ENCODE data around the gene H2BK1.

The H2BK1 gene

DNA sequence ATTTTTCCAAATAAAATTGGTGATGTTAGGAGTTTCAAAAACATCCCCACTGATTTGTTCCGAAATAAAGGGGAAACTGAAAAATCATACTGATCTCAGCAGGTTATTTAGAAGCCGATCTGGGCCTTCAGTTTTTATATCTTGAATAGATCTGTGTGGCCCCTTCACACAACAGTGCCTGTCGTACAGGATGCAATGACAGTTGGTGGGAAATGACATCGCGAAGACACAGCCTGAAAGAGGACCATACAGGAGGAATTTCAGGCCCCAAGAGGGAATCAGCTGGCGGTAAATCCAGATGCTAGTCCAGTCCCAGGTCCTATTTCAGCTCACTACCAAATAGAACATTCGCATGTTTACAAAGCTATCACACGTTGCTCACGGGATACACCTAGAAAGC lies 3.0 kb downstream of the H2BK1 start:
- peaks cover under 1 to 16% (median 9%) of the 10 kb centered on the region in 11 experiments; a peak in 19 of 22 replicates for H3K36me3 ChIP-seq
- peak overlapping the region in 10 of 11 experiments; percentile 7 to 70 (median 62); a peak in 18 of 22 replicates for H3K4me2 ChIP-seq
- H4K20me1 ChIP-seq, result peaks cover 0 to 48% (median 20%) of the 10 kb centered on the region in 11 experiments; a peak in 16 of 22 replicates
- H3K27ac ChIP-seq, result no peak overlapping the region
- no peak for TF ChIP-seq Cebpa-rat (IDR thresholded peaks at IDR 0.05)
- H3K9me3 ChIP-seq (replicated peaks in 1 of 11), result no peaks in the 10 kb centered on the region
- H3K27me3 ChIP-seq, result peaks cover 0 to 27% (median 14%) of the 10 kb centered on the region in 11 experiments; a peak in 12 of 22 replicates
- peaks cover 0 to 24% (median 18%) of the 10 kb centered on the region in 10 experiments; a peak in 16 of 20 replicates for H3K4me1 ChIP-seq
- H3K9ac ChIP-seq, result 0 out of 22 replicates have a peak overlapping the region, but pooled peaks of 1 of the 11 experiments have one; percentile 12
- H3K4me3 ChIP-seq, result no peak overlapping the region

DNA sequence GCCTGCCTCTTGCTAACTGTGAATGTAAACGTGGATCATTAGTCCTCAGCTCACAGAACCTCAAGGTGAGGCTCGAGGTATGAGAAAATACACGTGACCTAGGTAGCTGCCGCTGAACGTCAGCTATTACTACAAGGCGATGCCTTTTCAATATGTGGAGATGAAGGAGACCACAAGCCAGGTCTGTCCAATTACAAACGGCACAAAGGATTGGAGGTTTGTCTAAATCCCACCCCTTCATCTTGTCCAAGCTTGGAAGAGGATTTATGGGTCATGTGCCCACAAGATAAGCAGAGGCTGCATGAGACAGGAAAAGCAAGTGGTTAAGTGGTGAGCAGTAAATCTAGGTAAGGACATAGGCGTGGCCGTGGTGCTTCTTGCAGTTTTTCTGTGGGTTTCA lies 3.4 kb downstream of the H2BK1 start:
- H3K9me3 ChIP-seq (replicated peaks in 1 of 11), result no peaks in the 10 kb centered on the region
- H3K4me2 ChIP-seq, result peak overlapping the region in 9 of 11 experiments; percentile 7 to 70 (median 64); a peak in 17 of 22 replicates
- H3K4me3 ChIP-seq, result no peak overlapping the region
- H3K27me3 ChIP-seq, result peaks cover 0 to 30% (median 14%) of the 10 kb centered on the region in 11 experiments; a peak in 12 of 22 replicates
- H3K4me1 ChIP-seq, result peaks cover 0 to 24% (median 18%) of the 10 kb centered on the region in 10 experiments; a peak in 16 of 20 replicates
- peaks cover 0 to 12% (median 5%) of the 10 kb centered on the region in 11 experiments; a peak in 12 of 22 replicates for H3K36me3 ChIP-seq
- peaks cover 0 to 44% (median 16%) of the 10 kb centered on the region in 11 experiments; a peak in 12 of 22 replicates for H4K20me1 ChIP-seq
- 0 out of 22 replicates have a peak overlapping the region, but pooled peaks of 1 of the 11 experiments have one; percentile 12 for H3K9ac ChIP-seq
- H3K27ac ChIP-seq, result no peak overlapping the region
- no peak for TF ChIP-seq Cebpa-rat (IDR thresholded peaks at IDR 0.05)

DNA sequence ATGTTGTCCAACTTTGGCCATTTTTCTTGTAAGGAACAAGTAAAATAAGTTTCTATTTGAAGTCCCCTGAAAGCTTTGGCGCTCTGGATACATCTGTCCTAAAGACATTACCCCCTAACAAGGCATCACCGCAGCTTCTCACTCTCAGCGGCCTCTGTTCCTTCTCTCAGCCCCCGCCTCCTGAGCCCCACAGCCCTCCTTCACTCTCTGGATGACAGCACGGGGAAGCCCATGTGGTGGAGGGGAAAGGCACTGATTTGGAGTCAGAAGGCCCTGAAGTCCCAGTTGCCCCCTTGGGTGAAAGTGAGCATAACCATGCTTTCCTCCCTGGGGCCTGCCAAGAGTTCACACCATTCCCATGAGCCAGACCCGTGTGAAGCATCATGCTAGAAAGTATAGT lies 4.6 kb downstream of the H2BK1 start:
- Histone ChIP-seq H3K27ac (no peak overlapping the region), H3K27me3 (peaks cover 0 to 33% (median 21%) of the 10 kb centered on the region in 11 experiments; a peak in 12 of 22 replicates)

DNA sequence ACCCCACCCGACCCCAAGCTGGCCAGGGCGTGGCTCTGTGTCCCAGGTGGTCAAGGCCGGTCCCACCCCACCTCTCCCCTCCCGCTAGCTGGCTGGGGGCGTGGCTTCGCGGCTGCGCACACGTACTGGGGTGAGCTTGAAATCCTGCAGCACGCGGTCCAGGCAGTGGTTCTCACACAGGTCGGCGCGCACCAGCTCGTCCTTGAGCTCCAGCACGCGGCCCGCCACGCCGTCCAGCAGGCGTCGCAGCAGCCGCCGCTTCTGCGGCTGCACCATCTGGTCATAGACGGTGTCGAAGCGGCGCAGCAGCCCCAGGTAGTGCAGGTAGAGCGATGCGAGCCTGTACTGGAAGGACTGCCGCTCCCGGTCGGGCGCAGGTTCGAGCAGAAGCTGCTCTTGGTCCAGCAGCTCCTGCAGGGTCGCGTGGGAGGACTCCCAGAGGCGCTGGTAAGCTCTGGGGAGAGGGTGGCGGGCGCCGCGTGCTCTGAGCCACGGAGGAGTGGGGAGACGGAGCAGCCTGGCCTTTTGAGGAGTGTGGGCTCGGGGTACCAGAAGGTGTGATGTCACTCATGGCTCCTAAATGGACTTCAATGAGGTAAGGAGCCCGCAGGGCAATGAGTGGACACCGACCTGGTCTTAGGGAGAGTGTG lies 5.8 kb downstream of the H2BK1 start:
- H3K27me3 ChIP-seq, result peaks cover 0 to 33% (median 21%) of the 10 kb centered on the region in 11 experiments; a peak in 12 of 22 replicates
- no peaks in the 10 kb centered on the region for H3K36me3 ChIP-seq

More for the DNA sequence above, 4.6 kb downstream of the H2BK1 start:
- Histone ChIP-seq H3K9me3 (replicated peaks in 1 of 11) (no peaks in the 10 kb centered on the region), H3K4me1 (peaks cover 0 to 24% (median 18%) of the 10 kb centered on the region in 10 experiments; a peak in 16 of 20 replicates), H3K4me3 (no peak overlapping the region), H3K9ac (no peak overlapping the region), H3K4me2 (peak overlapping the region in 1 of 11 experiments; percentile 8; a peak in 2 of 22 replicates), H4K20me1 (peaks cover 0 to 32% (median 4%) of the 10 kb centered on the region in 11 experiments; a peak in 10 of 22 replicates), H3K36me3 (peaks cover 0 to 2% (median 0%) of the 10 kb centered on the region in 11 experiments; a peak in 1 of 22 replicates)
- TF ChIP-seq Cebpa-rat (IDR thresholded peaks at IDR 0.05), result no peak

DNA sequence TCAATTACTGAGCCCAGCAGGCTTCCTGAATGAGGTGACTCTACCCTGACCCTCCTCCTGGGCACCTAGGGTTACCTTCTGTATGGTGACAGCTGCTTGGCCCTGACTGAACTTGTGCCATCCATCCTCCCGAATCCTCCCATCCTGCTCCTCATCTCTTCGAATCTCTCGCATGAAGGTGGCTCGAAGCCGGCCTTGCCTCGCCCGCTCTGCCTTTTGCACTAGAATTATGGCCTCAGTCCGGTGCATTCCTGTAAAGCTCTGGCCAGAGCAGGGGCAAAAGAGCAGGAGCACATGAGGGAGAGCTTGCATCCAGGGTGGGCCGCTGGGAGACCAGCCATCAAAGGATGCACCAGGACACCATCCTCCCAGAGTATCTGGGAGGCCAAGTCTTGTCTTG lies 7.5 kb downstream of the H2BK1 start:
- Histone ChIP-seq H3K4me1 (peaks cover 0 to 22% (median 15%) of the 10 kb centered on the region in 10 experiments; a peak in 16 of 20 replicates), H3K4me2 (no peak overlapping the region), H3K27me3 (peaks cover 4 to 43% (median 22%) of the 10 kb centered on the region in 11 experiments; a peak in 13 of 22 replicates), H3K36me3 (no peaks in the 10 kb centered on the region), H4K20me1 (peaks cover 0 to 17% (median 0%) of the 10 kb centered on the region in 11 experiments; a peak in 6 of 22 replicates), H3K4me3 (no peak overlapping the region), H3K27ac (no peak overlapping the region), H3K9me3 (replicated peaks in 1 of 11) (no peaks in the 10 kb centered on the region), H3K9ac (no peak overlapping the region)
- no peak for TF ChIP-seq Cebpa-rat (IDR thresholded peaks at IDR 0.05)

More for the DNA sequence above, 5.8 kb downstream of the H2BK1 start:
- Histone ChIP-seq H3K9ac (no peak overlapping the region), H3K27ac (no peak overlapping the region), H3K9me3 (replicated peaks in 1 of 11) (no peaks in the 10 kb centered on the region), H4K20me1 (peaks cover 0 to 20% (median 0%) of the 10 kb centered on the region in 11 experiments; a peak in 7 of 22 replicates), H3K4me3 (no peak overlapping the region), H3K4me2 (no peak overlapping the region), H3K4me1 (peaks cover 0 to 24% (median 18%) of the 10 kb centered on the region in 10 experiments; a peak in 16 of 20 replicates)
- TF ChIP-seq Cebpa-rat (IDR thresholded peaks at IDR 0.05), result no peak

DNA sequence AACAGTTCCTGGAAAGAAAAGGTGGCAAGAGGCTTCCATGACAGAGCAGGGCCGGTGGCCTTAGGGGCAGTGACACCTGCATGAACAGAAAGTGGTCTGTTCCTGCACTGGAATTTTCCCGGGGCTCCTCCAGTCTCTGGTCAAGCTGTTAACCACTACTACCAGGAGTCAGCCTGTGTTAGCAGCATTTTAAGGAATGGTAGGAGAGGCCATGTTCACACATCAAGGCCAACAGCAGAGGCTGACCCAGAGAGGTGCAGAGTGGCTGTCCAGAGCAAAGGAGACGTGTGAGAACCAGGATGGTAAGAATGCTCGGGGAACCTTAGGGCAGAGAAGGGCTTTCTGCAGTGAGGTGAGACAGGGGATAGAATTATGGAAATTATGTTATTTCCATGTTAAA lies 8.5 kb downstream of the H2BK1 start:
- Histone ChIP-seq H3K27ac (no peak overlapping the region), H3K4me3 (no peak overlapping the region), H3K4me1 (peaks cover 0 to 11% (median 4%) of the 10 kb centered on the region in 10 experiments; a peak in 14 of 20 replicates), H3K27me3 (peaks cover 8 to 50% (median 33%) of the 10 kb centered on the region in 11 experiments; a peak in 17 of 22 replicates), H4K20me1 (peaks cover 0 to 8% (median 0%) of the 10 kb centered on the region in 11 experiments; a peak in 2 of 22 replicates), H3K9ac (no peak overlapping the region), H3K4me2 (no peak overlapping the region), H3K36me3 (no peaks in the 10 kb centered on the region), H3K9me3 (replicated peaks in 1 of 11) (no peaks in the 10 kb centered on the region)
- TF ChIP-seq Cebpa-rat (IDR thresholded peaks at IDR 0.05), result no peak

DNA sequence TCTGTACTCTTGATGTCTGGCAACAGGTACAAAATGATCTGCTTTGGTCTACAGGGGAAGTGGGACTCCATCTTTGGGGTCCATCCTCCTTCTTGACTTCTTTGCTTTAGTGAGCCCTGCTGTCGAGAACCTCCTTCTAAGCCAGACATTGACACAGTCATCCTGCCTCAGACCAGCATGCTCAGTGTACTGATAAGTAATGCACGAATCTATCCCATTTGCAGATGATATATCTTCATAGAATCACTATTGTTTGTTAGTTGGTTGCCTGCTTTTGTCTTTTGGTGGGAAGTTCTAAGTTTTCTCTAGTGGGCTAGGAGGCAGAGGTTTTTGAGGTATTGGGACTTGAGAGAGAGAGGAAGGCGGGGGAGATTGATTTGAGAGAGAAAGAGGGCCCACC lies 8.9 kb downstream of the H2BK1 start:
- Histone ChIP-seq H3K4me2 (no peak overlapping the region), H3K27me3 (peaks cover 12 to 54% (median 37%) of the 10 kb centered on the region in 11 experiments; a peak in 19 of 22 replicates), H3K9me3 (replicated peaks in 1 of 11) (no peaks in the 10 kb centered on the region), H3K36me3 (no peaks in the 10 kb centered on the region), H3K4me3 (no peak overlapping the region), H3K27ac (no peak overlapping the region), H4K20me1 (peaks cover 0 to 6% (median 0%) of the 10 kb centered on the region in 11 experiments; a peak in 2 of 22 replicates), H3K4me1 (peaks cover 0 to 7% (median under 1%) of the 10 kb centered on the region in 10 experiments; a peak in 5 of 20 replicates), H3K9ac (no peak overlapping the region)
- no peak for TF ChIP-seq Cebpa-rat (IDR thresholded peaks at IDR 0.05)

DNA sequence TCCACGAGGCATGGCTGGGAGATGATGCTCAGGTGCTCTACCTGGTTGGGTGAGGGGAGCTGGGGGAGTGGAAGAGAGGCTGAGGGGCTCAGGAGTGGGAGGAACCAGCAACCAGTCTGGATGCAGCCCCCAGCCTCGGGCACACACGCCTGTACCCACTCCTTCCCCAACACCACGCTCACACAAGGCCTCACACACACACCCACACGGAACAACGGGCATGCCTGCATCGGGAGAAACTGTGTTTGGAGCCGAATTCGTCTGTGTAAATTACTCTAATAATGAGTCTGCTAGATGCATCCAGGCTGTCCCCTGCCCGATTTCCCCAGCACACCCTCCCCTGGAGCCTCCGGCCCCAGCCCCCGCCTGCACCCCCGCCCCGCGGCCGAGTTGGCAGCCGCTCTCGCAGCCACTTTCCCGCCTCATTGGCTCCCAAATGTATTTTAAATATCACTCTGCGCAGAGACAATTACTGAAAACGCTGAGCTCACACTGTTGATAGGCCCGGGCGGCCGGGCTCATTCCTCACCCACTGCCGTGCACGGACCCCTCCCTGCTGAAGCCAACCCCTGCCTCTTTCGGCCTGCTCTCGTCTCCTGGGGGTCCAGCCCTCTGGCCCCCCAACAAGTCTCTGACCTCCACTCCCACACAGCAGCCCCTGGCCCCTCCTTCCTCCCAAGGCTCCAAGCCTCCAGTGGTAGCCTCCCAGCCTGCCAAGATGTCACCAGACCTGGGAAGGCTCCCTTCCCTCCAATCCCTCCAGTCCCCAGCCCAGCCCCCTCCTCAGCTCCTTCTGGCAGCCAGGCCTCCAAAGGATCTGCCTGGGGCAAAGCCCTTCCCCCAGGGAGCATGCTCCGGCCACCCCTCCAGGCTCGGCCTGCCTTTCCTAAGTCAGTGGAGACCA lies 11.1 kb downstream of the H2BK1 start:
- H3K36me3 ChIP-seq, result no peaks in the 10 kb centered on the region
- H3K4me1 ChIP-seq, result peaks cover 0 to 9% (median 5%) of the 10 kb centered on the region in 10 experiments; a peak in 6 of 20 replicates
- peaks cover 0 to 9% (median 0%) of the 10 kb centered on the region in 11 experiments; a peak in 4 of 22 replicates for H4K20me1 ChIP-seq
- H3K9ac ChIP-seq, result no peak overlapping the region
- H3K4me3 ChIP-seq, result no peak overlapping the region
- TF ChIP-seq Cebpa-rat (IDR thresholded peaks at IDR 0.05), result no peak
- H3K27me3 ChIP-seq, result peaks cover 25 to 66% (median 58%) of the 10 kb centered on the region in 11 experiments
- H3K9me3 ChIP-seq (replicated peaks in 1 of 11), result no peaks in the 10 kb centered on the region
- no peak overlapping the region for H3K27ac ChIP-seq
- H3K4me2 ChIP-seq, result no peak overlapping the region
